ENCODE data around the gene SKP1.

The SKP1 gene

GRCh38 chr5:134139891-134140469 lies 36.8 kb downstream of the SKP1 start:
- TF ChIP-seq CTCF (IDR thresholded peaks at IDR 0.05; ENCODE audit: borderline replicate concordance, control extremely low read depth, extremely low read depth, insufficient read depth, missing control alignments) = no peak
- in situ Hi-C loops (cut with MboI; ENCODE audit: low sequenced_read_pairs, unreplicated experiment) = no loop called here
- DNase-seq (ENCODE audit: low spot score) = no peak

DNA sequence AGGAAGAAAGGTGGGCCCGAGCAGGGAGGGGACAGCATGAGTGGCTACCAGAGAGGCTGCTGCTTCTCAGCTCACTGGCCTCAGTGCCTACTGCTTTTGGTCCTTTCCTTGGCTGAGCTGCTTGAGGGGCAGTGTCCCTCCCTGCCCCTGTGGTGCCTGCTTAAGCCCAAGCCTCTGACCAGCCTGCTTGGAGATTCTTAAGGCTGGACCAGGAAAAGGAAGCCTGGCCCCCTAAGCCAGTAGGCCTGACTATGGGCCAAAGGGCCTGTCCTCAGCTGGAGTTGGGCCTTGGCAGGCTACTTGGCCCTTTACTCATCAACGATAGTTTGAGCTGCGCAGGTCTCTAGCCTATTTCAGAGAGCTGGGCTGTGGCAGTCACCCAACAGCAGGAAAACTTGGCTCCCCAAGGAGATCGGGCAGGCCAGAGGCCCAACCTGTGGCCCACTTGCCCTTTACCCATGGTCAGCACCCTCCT lies 37.3 kb downstream of the SKP1 start:
- no peak for DNase-seq (ENCODE audit: low spot score)
- in situ Hi-C loops (cut with MboI; ENCODE audit: low sequenced_read_pairs, unreplicated experiment) = no loop called here
- TF ChIP-seq CTCF (IDR thresholded peaks at IDR 0.05; ENCODE audit: borderline replicate concordance, control extremely low read depth, extremely low read depth, insufficient read depth, missing control alignments) = no peak

DNA sequence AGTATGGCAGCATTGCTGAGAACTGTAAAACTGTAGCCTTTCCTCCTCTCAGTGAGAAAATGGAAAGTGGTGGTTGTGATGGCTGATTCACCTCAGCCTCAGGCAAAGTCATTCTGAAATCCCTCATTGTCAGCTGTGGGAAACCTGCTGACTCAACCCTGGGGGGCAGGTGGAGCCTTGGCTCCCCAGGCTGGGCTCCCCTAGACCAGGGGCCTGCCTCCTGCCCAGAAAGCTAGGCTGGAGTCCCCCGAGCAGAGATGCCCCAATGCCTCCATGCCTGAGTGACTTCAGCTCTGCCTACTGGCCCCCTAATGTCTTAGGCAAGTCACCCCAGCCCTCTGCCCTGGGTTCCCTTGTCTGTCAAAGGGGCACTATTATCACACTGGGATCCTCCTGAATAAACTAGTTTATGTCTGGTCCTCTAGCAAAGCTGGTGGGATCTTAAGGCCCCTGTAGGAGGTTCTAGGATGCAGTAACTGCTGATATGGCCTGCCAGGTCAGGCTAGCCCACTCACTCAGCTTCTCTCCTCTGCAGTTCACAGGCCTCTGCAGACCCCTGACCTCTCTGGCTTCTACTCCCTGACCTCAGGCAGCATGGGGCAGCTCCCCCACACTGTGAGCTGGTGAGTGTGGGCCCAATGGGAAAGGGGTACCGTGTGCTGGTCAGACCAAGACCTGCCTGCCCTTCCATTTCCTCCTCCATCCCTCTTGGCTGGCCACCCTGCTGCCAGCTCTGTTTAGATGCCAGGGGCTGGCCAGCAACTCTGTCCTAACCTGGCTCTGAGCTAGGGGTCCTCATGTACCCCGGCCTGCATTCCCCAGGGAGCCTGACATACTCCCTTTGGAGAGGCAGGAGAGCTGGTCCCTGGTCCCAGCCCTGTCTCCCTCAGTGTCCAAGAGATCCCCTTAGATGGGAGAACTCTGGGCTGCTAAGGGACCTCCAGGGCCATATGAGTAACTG lies 38.1 kb downstream of the SKP1 start:
- in situ Hi-C loops (cut with MboI; ENCODE audit: low sequenced_read_pairs, unreplicated experiment) = no loop called here
- no peak for TF ChIP-seq CTCF (IDR thresholded peaks at IDR 0.05; ENCODE audit: borderline replicate concordance, control extremely low read depth, extremely low read depth, insufficient read depth, missing control alignments)
- peak; percentile 82 for DNase-seq (ENCODE audit: low spot score)

DNA sequence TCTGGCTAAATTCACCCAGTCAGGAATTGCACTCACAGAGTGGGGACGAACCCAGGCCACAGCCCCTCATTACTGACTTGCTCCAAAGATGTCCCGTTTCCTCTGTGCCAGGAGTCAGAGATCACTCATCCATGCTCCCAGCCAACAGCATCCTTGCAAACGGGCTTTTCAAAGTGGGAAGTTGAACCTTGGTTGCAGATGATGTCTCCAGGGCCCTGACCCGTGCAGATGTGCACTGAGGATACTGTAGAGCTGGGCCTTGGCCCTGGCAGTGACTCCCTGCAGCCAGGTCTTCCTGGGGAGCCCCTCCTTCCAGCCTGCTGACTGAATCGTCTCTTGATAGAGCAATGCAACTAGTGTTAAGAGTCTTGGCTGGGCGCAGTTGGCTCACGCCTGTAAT lies 40.0 kb downstream of the SKP1 start:
- TF ChIP-seq CTCF (IDR thresholded peaks at IDR 0.05; ENCODE audit: borderline replicate concordance, control extremely low read depth, extremely low read depth, insufficient read depth, missing control alignments) = no peak
- DNase-seq (ENCODE audit: low spot score) = no peak
- in situ Hi-C loops (cut with MboI; ENCODE audit: low sequenced_read_pairs, unreplicated experiment) = no loop called here

DNA sequence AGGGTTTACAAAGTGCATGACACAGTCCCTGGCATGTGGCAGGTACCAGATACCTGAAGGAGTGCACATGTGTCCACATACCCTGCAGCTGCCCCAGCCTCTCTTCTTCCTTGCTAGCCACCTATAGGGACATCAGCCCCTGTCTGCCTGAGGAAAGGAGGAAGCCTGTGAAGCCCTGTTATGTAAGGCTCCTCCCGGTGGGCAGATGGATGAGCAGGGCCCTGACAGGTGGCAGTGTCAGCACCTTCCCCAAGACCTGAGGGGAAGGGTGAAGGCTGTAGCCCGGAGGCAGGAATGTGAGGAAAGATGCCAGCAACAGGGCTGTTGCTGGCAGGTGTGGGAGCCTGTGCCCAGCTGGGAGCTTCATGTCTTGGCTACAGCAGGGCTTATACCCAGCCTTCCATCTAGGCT lies 40.5 kb downstream of the SKP1 start:
- in situ Hi-C loops (cut with MboI; ENCODE audit: low sequenced_read_pairs, unreplicated experiment) = no loop called here
- TF ChIP-seq CTCF (IDR thresholded peaks at IDR 0.05; ENCODE audit: borderline replicate concordance, control extremely low read depth, extremely low read depth, insufficient read depth, missing control alignments) = no peak
- DNase-seq (ENCODE audit: low spot score) = no peak

DNA sequence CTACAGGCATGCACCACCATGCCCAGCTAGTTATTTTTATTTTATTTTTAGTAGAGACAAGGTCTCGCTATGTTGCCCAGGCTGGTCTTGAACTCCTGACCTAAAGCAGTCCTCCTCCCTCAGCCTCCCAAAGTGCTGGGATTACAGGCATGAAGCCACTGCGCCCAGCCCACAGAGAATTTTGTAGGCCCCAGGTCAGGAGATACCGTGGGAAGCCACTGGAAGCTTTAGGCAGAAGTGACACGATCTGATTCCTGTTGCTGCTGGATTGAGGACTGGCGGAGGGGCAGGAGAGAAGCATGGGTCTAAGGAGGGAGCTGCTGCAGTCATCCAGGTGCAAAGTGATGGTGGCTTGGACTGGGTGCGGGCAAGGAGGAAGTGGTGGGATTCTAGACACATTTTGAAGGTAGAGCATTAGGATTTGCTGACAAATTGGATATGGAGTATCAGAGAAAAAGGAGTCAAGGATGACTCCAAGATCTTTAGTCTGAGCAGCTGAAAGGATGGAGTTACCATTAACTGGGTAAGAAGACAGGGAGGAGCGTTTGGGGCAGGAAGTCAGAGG lies 41.6 kb downstream of the SKP1 start:
- TF ChIP-seq CTCF (IDR thresholded peaks at IDR 0.05; ENCODE audit: borderline replicate concordance, control extremely low read depth, extremely low read depth, insufficient read depth, missing control alignments) = no peak
- DNase-seq (ENCODE audit: low spot score) = no peak
- in situ Hi-C loops (cut with MboI; ENCODE audit: low sequenced_read_pairs, unreplicated experiment) = no loop called here

All from GM13976 (cell line).